HG03060 (cell line): ENCODE data around the gene LIMS2.

ENCODE experiments used
- ATAC-seq: cut with Tn5 transposase; IDR thresholded peaks from one replicate; pipeline ENCODE4 v1.9.1; 2021; ENCODE audit warnings: low read depth, moderate number of reproducible peaks; ENCODE audit not compliant: unreplicated experiment

LIMS2 gene

GRCh38 chr2:127589841-127590240 is 85.5 kb downstream of the LIMS2 start:
- no peak for ATAC-seq

GRCh38 chr2:127589358-127589757 is 86.0 kb downstream of the LIMS2 start:
- ATAC-seq = no peak
